UCSD-AML1 (cell line): ENCODE data around the gene EEF1AKMT4.

Experiments used
- DNase-seq: peaks from one replicate; lab custom pipeline; 2025; ENCODE audit not compliant: unreplicated experiment; lab: John Stamatoyannopoulos, UW

The EEF1AKMT4 gene

GRCh38 chr3:184249412-184250166 lies at the start of gene EEF1AKMT4:
EEF1AKMT4 (plus strand) TSS chr3:184249672; CDS start chr3:184249695, 23 bp downstream.
- peak; percentile 96 for DNase-seq

GRCh38 chr3:184200825-184201224 lies 48.6 kb upstream of the EEF1AKMT4 start:
- no peak for DNase-seq

GRCh38 chr3:184203526-184203925 lies 45.9 kb upstream of the EEF1AKMT4 start:
- no peak for DNase-seq

GRCh38 chr3:184209146-184209923 lies 40.1 kb upstream of the EEF1AKMT4 start:
- DNase-seq: no peak

GRCh38 chr3:184211297-184211696 lies 38.2 kb upstream of the EEF1AKMT4 start:
- no peak for DNase-seq

- DNase-seq: no peak
Observed at GRCh38 chr3:184211718-184212117, 37.8 kb upstream of the EEF1AKMT4 start.

GRCh38 chr3:184218814-184219213 lies 30.7 kb upstream of the EEF1AKMT4 start:
- no peak for DNase-seq

- no peak for DNase-seq
Observed at GRCh38 chr3:184222521-184222920, 27.0 kb upstream of the EEF1AKMT4 start.

GRCh38 chr3:184223946-184224345 lies 25.5 kb upstream of the EEF1AKMT4 start:
- DNase-seq: no peak

- peak; percentile 38 for DNase-seq
Observed at GRCh38 chr3:184227481-184227935, 22.0 kb upstream of the EEF1AKMT4 start.

GRCh38 chr3:184228376-184229137 lies 20.9 kb upstream of the EEF1AKMT4 start:
- no peak for DNase-seq

- peak; percentile 34 for DNase-seq
Observed at GRCh38 chr3:184229394-184230080, 19.9 kb upstream of the EEF1AKMT4 start, which contains the start of gene VWA5B2. VWA5B2 (plus strand) TSS chr3:184229585; CDS start chr3:184230529, 944 bp downstream.

GRCh38 chr3:184230081-184230602 lies 19.3 kb upstream of the EEF1AKMT4 start:
- no peak for DNase-seq

- no peak for DNase-seq
Observed at GRCh38 chr3:184230603-184231528, 18.6 kb upstream of the EEF1AKMT4 start.

GRCh38 chr3:184231671-184232070 lies 17.8 kb upstream of the EEF1AKMT4 start:
- no peak for DNase-seq

GRCh38 chr3:184233127-184233843 lies 16.2 kb upstream of the EEF1AKMT4 start:
- no peak for DNase-seq

GRCh38 chr3:184234224-184234623 lies 15.2 kb upstream of the EEF1AKMT4 start:
- no peak for DNase-seq

GRCh38 chr3:184234671-184235380 lies 14.6 kb upstream of the EEF1AKMT4 start:
- DNase-seq: no peak
